GM12878 (cell line): ENCODE results near the gene RCHY1. TPM values are rescaled to one million over a fixed set of nuclear protein-coding genes. Genes with fewer than 3 reads are reported as not detected.
A peak's percentile ranks its signal among the peaks of the same experiment; 100 is the strongest.

Experiments used
- ATAC-seq: fragments of 200-7000 bp; cut with Tn5 transposase; 3 replicates; pipeline ENCODE4 v1.9.1; 2020; ENCODE audit warnings: mild to moderate bottlenecking, moderate library complexity
- BruUV-seq: library from RNA; stranded (reverse); fragments of 400-500 nt; replicated peaks from 2 replicates; lab custom pipeline; 2021; lab: Mats Ljungman, UMichigan
- CTCF ChIA-PET: fragments of 300-600 bp; sonication (Branson Sonifier 250); formaldehyde crosslinking; extraction: SDS; loops from one replicate; lab custom pipeline; 2021; ENCODE audit warnings: inconsistent platforms; lab: Yijun Ruan, JAX
- POLR2A ChIA-PET: fragments of 350-600 bp; formaldehyde crosslinking; extraction: SDS; loops from one replicate; lab custom pipeline; 2021; ENCODE audit warnings: inconsistent platforms; lab: Charles Lee
- RAD21 ChIA-PET: fragments of 300-600 bp; sonication (Branson Sonifier 250); formaldehyde crosslinking; loops from one replicate; lab custom pipeline; 2023; ENCODE audit warnings: antibody characterized with exemption; ENCODE audit not compliant: unreplicated experiment; lab: Charles Lee
- SMC1A ChIA-PET: fragments of 300-600 bp; sonication (Branson Sonifier 250); formaldehyde crosslinking; loops from one replicate; lab custom pipeline; 2023; ENCODE audit not compliant: unreplicated experiment, uncharacterized antibody; lab: Charles Lee
- DNase-seq: peaks from one replicate; pipeline ENCODE4 v3.0.0-alpha.2; 2011; ENCODE audit warnings: low read depth, low spot score
- FAIRE-seq: peaks from 3 replicates; lab custom pipeline; 2011; peaks lifted over from hg19 to GRCh38; lab: Jason Lieb, UNC
- H2AFZ ChIP-seq: 2 replicates; pipeline ENCODE4 v1.6.0; 2011; ENCODE audit warnings: low read depth, low read length, control low read depth; ENCODE audit not compliant: control insufficient read depth
- H3K27ac ChIP-seq: 2 replicates; pipeline ENCODE4 v1.5.1; 2011; ENCODE audit warnings: control low read depth; ENCODE audit not compliant: control insufficient read depth, insufficient read depth
- H3K27me3 ChIP-seq, 2 experiments: replicated peaks in 1 of 2; 2 replicates each; pipeline versions ENCODE4 v1.6.0 to v1.6.1; 2011; ENCODE audit warnings: low read length in 1 of 2; ENCODE audit not compliant: control insufficient read depth in 2 of 2, insufficient read depth in 2 of 2
- H3K36me3 ChIP-seq, 2 experiments: 2 replicates each; pipeline ENCODE4 v1.5.1; 2011; ENCODE audit warnings: low read length in 1 of 2; ENCODE audit not compliant: control insufficient read depth in 2 of 2, insufficient read depth in 2 of 2
- H3K4me1 ChIP-seq: 2 replicates; pipeline ENCODE4 v1.6.1; 2011; ENCODE audit warnings: mild to moderate bottlenecking, low read length, moderate library complexity, mixed read lengths; ENCODE audit not compliant: control insufficient read depth, insufficient read depth
- H3K4me2 ChIP-seq: 2 replicates; pipeline ENCODE4 v1.6.0; 2011; ENCODE audit warnings: control low read depth; ENCODE audit not compliant: control insufficient read depth, insufficient read depth
- H3K4me3 ChIP-seq: fragments of 200-600 bp; sonication (generic); 2 replicates; pipeline ENCODE4 v1.5.1; 2016
- H3K79me2 ChIP-seq: 2 replicates; pipeline ENCODE4 v1.6.0; 2011; ENCODE audit warnings: low read length; ENCODE audit not compliant: control insufficient read depth, insufficient read depth
- H3K9ac ChIP-seq: 2 replicates; pipeline ENCODE4 v1.8.0; 2011; ENCODE audit warnings: low read length, control low read depth, mixed read lengths; ENCODE audit not compliant: control insufficient read depth, insufficient read depth
- H3K9me3 ChIP-seq: replicated peaks from 3 replicates; pipeline ENCODE4 v1.5.1; 2011; ENCODE audit warnings: mild to moderate bottlenecking, low read length; ENCODE audit not compliant: control insufficient read depth, insufficient read depth
- H4K20me1 ChIP-seq: 2 replicates; pipeline ENCODE4 v1.6.0; 2011; ENCODE audit not compliant: control insufficient read depth, insufficient read depth
- CTCF ChIP-seq, 3 experiments: IDR thresholded peaks in 2 of 3; conservative IDR thresholded peaks in 1 of 3; 2 replicates each; pipeline ENCODE4 v1.5.1; 2011; ENCODE audit warnings: low read depth in 3 of 3, low read length in 3 of 3, mild to moderate bottlenecking in 3 of 3, control low read depth in 2 of 3, moderate library complexity in 2 of 3, inconsistent platforms in 1 of 3, mixed read lengths in 1 of 3; ENCODE audit not compliant: control insufficient read depth in 2 of 3, insufficient read depth in 1 of 3; ENCODE audit errors: extremely low read depth in 1 of 3
- MEF2B ChIP-seq: fragments of 450-650 bp; IDR thresholded peaks from 2 replicates; pipeline ENCODE4 v1.6.1; 2018; ENCODE audit warnings: mild to moderate bottlenecking, moderate library complexity; ENCODE audit not compliant: partially characterized antibody, poor library complexity, severe bottlenecking
- PRDM15 ChIP-seq: fragments of 450-650 bp; formaldehyde crosslinking; IDR thresholded peaks from 2 replicates; pipeline ENCODE4 v1.4.0; 2020; ENCODE audit warnings: mild to moderate bottlenecking, moderate library complexity
- RAD21 ChIP-seq: IDR thresholded peaks from 2 replicates; pipeline ENCODE4 v1.6.1; 2011; ENCODE audit warnings: mild to moderate bottlenecking, low read depth, low read length, moderate library complexity; ENCODE audit not compliant: insufficient read depth
- SKIL ChIP-seq: fragments of 450-650 bp; IDR thresholded peaks from 2 replicates; pipeline ENCODE4 v1.6.1; 2017; ENCODE audit warnings: mild to moderate bottlenecking, low read depth, inconsistent platforms; ENCODE audit not compliant: poor library complexity, severe bottlenecking
- SMC3 ChIP-seq: IDR thresholded peaks from 2 replicates; pipeline ENCODE4 v1.6.1; 2011; ENCODE audit warnings: low read length, improper control_type of control experiment, borderline replicate concordance
- SREBF2 ChIP-seq: IDR thresholded peaks from 2 replicates; pipeline ENCODE4 v1.6.1; 2012; ENCODE audit warnings: mild to moderate bottlenecking, low read length
- ZBTB33 ChIP-seq: fragments of 450-650 bp; IDR thresholded peaks from 2 replicates; pipeline ENCODE4 v1.6.1; 2017; ENCODE audit warnings: mild to moderate bottlenecking
- in situ Hi-C: fragments of 300-500 bp; cut with MboI; formaldehyde crosslinking; loops from 9 replicates; pipeline ENCODE4 v1.14.3; 2018; ENCODE audit warnings: mixed read lengths
- intact Hi-C: fragments of 100-400 bp; cut with micrococcal nuclease; formaldehyde crosslinking; loops from one replicate; pipeline ENCODE4 v1.14.2; 2022; ENCODE audit not compliant: unreplicated experiment
- polyA plus RNA-seq, 11 experiments: library from polyadenylated mRNA; depleted of rRNA in 4 of 11; unstranded in 6 of 11; stranded (reverse) in 5 of 11; fragments of >200 nt; fragmentation: Nextera tagmentation in 4 of 11; fragmentation: Illumina TruSeq in 1 of 11; extraction: Ambion mirVana in 4 of 11; extraction: Trizol in 1 of 11; gene quantifications; 1 replicate in 1 of 11; 2 replicates in 10 of 11; pipeline versions ENCODE4 v1.2.1 to v1.2.3, GENCODE V29; 2011 to 2016; ENCODE audit warnings: inconsistent platforms in 2 of 11, missing spikeins in 2 of 11, low read depth in 1 of 11
- total RNA-seq, 4 experiments: library from RNA; depleted of rRNA in 3 of 4; stranded (reverse); fragments of >200 nt in 3 of 4; fragmentation: Illumina TruSeq in 1 of 4; extraction: Trizol in 1 of 4; gene quantifications; 2 replicates each; pipeline versions ENCODE4 v1.2.1 to v1.2.3, GENCODE V29; 2013 to 2021

Gene RCHY1
- total and polyA plus RNA-seq, 10 of the 15 experiments (the other 5 are each of a cell fraction or from before 2014, with no cell fraction given): 12.0 to 50.6 (median 26.4) TPM

GRCh38 chr4:75432683-75433082 is 81.5 kb downstream of the RCHY1 start:
- ChIA-PET POLR2A (no interaction called here), RAD21 (no interaction called here)
- FAIRE-seq: peak; percentile 76

More at GRCh38 chr4:75432683-75433082, 81.5 kb downstream of the RCHY1 start:
- Histone ChIP-seq H3K79me2 (no peaks in the 10 kb centered on the region), H3K4me2 (no peak overlapping the region), H3K36me3 (no peaks in the 10 kb centered on the region), H3K4me1 (no peaks in the 10 kb centered on the region; the same call in 1 of the 2 replicates), H3K4me3 (no peak overlapping the region), H3K9me3 (no peaks in the 10 kb centered on the region), H2AFZ (no peak overlapping the region), H3K27me3 (no peaks in the 10 kb centered on the region; a peak in 1 of 4 replicates), H4K20me1 (no peaks in the 10 kb centered on the region), H3K9ac (no peak overlapping the region), H3K27ac (no peak overlapping the region)
- in situ Hi-C loops: no loop called here
- no TSS peak for BruUV-seq
- DNase-seq: no peak
- SMC1A ChIA-PET: no interaction called here
- CTCF ChIA-PET: interaction anchor here (0.6 to 1.7 kb wide), 5 partner anchors 58 to 558 kb away, joined by 3 to 5 read pairs (median 3); partner anchors contain the start of gene PARM1
- peak; percentile 79 for ATAC-seq
- TF ChIP-seq MEF2B (no peak), SREBF2 (no peak), PRDM15 (CRISPR knock-in tag) (no peak), SKIL (no peak), ZBTB33 (no peak), SMC3 (no peak; the same call in 1 of the 2 replicates), RAD21 (peak; percentile 23; the same call in 1 of the 2 replicates), CTCF (IDR thresholded peaks at IDR 0.05 in 2 of 3, conservative IDR thresholded peaks at IDR 0.05 in 1 of 3; ENCODE audit: control insufficient read depth in 2 of 3, extremely low read depth in 1 of 3, insufficient read depth in 1 of 3, low read depth in 3 of 3, low read length in 3 of 3) (peak; percentile 25 to 40 (median 33); a peak in 4 of 6 replicates)
- intact Hi-C loops: no loop called here
